GM23338 (cell line): ENCODE data around the gene MAMSTR. TPM values are rescaled to one million over a fixed set of nuclear protein-coding genes. Genes with fewer than 3 reads are reported as not detected.

Source experiments
- ATAC-seq: fragments of 200-7000 bp; cut with Tn5 transposase; 3 replicates; pipeline ENCODE4 v1.9.1; 2020
- DNase-seq: peaks from one replicate; pipeline ENCODE4 v3.0.0-alpha.2; 2015; ENCODE audit warnings: low spot score
- H2AFZ ChIP-seq: fragments of 200-600 bp; sonication (generic); 2 replicates; pipeline ENCODE4 v1.8.0; 2016; ENCODE audit warnings: antibody characterized with exemption, mild to moderate bottlenecking, moderate library complexity
- H3F3A ChIP-seq: fragments of 200-600 bp; sonication (generic); replicated peaks from 2 replicates; pipeline ENCODE4 v1.8.0; 2017; ENCODE audit warnings: antibody characterized with exemption, mixed run types, low read depth
- H3K27ac ChIP-seq: fragments of 200-600 bp; sonication (generic); 2 replicates; pipeline ENCODE4 v1.6.1; 2016; ENCODE audit warnings: low read depth
- H3K27me3 ChIP-seq: fragments of 200-600 bp; sonication (generic); 2 replicates; pipeline ENCODE4 v1.8.0; 2016; ENCODE audit warnings: mild to moderate bottlenecking, mixed run types, moderate library complexity; ENCODE audit not compliant: insufficient read depth
- H3K36me3 ChIP-seq: fragments of 200-600 bp; sonication (generic); 2 replicates; pipeline ENCODE4 v1.8.0; 2016; ENCODE audit warnings: mild to moderate bottlenecking; ENCODE audit not compliant: insufficient read depth
- H3K4me1 ChIP-seq: fragments of 200-600 bp; sonication (generic); 2 replicates; pipeline ENCODE4 v1.8.0; 2016; ENCODE audit warnings: mild to moderate bottlenecking, moderate library complexity; ENCODE audit not compliant: insufficient read depth
- H3K4me2 ChIP-seq: fragments of 200-600 bp; sonication (generic); 2 replicates; pipeline ENCODE4 v1.7.1; 2017; ENCODE audit warnings: mixed run types
- H3K4me3 ChIP-seq: fragments of 200-600 bp; sonication (generic); 2 replicates; pipeline ENCODE4 v1.6.1; 2016; ENCODE audit warnings: mixed run types
- H3K79me2 ChIP-seq: fragments of 200-600 bp; sonication (generic); replicated peaks from 2 replicates; pipeline ENCODE4 v1.8.0; 2017; ENCODE audit warnings: mild to moderate bottlenecking; ENCODE audit not compliant: insufficient read depth
- H3K9me2 ChIP-seq: fragments of 200-600 bp; sonication (generic); 2 replicates; pipeline ENCODE4 v1.8.0; 2017; ENCODE audit not compliant: insufficient read depth
- H4K20me1 ChIP-seq: fragments of 200-600 bp; sonication (generic); replicated peaks from 2 replicates; pipeline ENCODE4 v1.8.0; 2017; ENCODE audit warnings: mild to moderate bottlenecking; ENCODE audit not compliant: insufficient read depth
- H3K27ac Mint-ChIP-seq: 2 replicates; pipeline ENCODE4 v1.8.0; 2020; ENCODE audit warnings: inconsistent platforms, mild to moderate bottlenecking, moderate library complexity, mixed read lengths
- H3K27me3 Mint-ChIP-seq: 3 replicates; pipeline ENCODE4 v1.8.0; 2022; ENCODE audit warnings: low read depth, mild to moderate bottlenecking, moderate library complexity, mixed read lengths, inconsistent platforms; ENCODE audit not compliant: insufficient read depth, poor library complexity
- H3K36me3 Mint-ChIP-seq: 3 replicates; pipeline ENCODE4 v1.8.0; 2021; ENCODE audit warnings: low read depth, mild to moderate bottlenecking, inconsistent platforms, moderate library complexity, mixed read lengths
- H3K4me1 Mint-ChIP-seq: 3 replicates; pipeline ENCODE4 v1.8.0; 2020; ENCODE audit warnings: mild to moderate bottlenecking, inconsistent platforms, mixed read lengths
- H3K4me3 Mint-ChIP-seq: 3 replicates; pipeline ENCODE4 v1.8.0; 2021; ENCODE audit warnings: moderate library complexity, mild to moderate bottlenecking, inconsistent platforms, mixed read lengths
- H3K9me3 Mint-ChIP-seq: 3 replicates; pipeline ENCODE4 v1.8.0; 2020; ENCODE audit warnings: moderate library complexity, mild to moderate bottlenecking, inconsistent platforms, mixed read lengths
- CREB1 ChIP-seq: fragments of 250-450 bp; sonication (Bioruptor Pico); IDR thresholded peaks from 2 replicates; pipeline ENCODE4 v1.5.0; 2020; ENCODE audit warnings: low read depth, mild to moderate bottlenecking, moderate library complexity
- CTCF ChIP-seq, 2 experiments: fragments of 200-600 bp in 1 of 2; sonication (generic) in 1 of 2; conservative IDR thresholded peaks; 2 replicates each; pipeline versions ENCODE4 v1.5.1 to v1.6.1; 2016 to 2017; ENCODE audit warnings: antibody characterized with exemption in 2 of 2, low read depth in 2 of 2, mild to moderate bottlenecking in 2 of 2, moderate library complexity in 1 of 2
- EZH2 ChIP-seq: fragments of 200-600 bp; sonication (generic); IDR thresholded peaks from one replicate; pipeline ENCODE4 v1.8.0; 2017; ENCODE audit warnings: antibody characterized with exemption, mild to moderate bottlenecking, low read depth; ENCODE audit not compliant: unreplicated experiment
- EZH2phosphoT487 ChIP-seq: fragments of 200-600 bp; sonication (generic); IDR thresholded peaks from one replicate; pipeline ENCODE4 v1.8.1; 2018; ENCODE audit warnings: antibody characterized with exemption; ENCODE audit not compliant: unreplicated experiment
- JUNB ChIP-seq: IDR thresholded peaks from one replicate; pipeline ENCODE4 v1.6.1; 2016; ENCODE audit warnings: antibody characterized with exemption; ENCODE audit not compliant: unreplicated experiment
- NANOG ChIP-seq: IDR thresholded peaks from 2 replicates; pipeline ENCODE4 v1.6.1; 2016; ENCODE audit warnings: antibody characterized with exemption, borderline replicate concordance
- POLR2AphosphoS5 ChIP-seq: IDR thresholded peaks from 2 replicates; pipeline ENCODE4 v1.6.1; 2016; ENCODE audit warnings: antibody characterized with exemption, low read depth
- STAT1 ChIP-seq: IDR thresholded peaks from one replicate; pipeline ENCODE4 v1.6.1; 2016; ENCODE audit warnings: antibody characterized with exemption; ENCODE audit not compliant: unreplicated experiment
- ZNF114 ChIP-seq: fragments of 250-450 bp; sonication (Bioruptor Pico); IDR thresholded peaks from 2 replicates; pipeline ENCODE4 v1.5.0; 2020; ENCODE audit warnings: mild to moderate bottlenecking, moderate library complexity
- ZNF331 ChIP-seq: fragments of 250-450 bp; sonication (Bioruptor Pico); IDR thresholded peaks from 2 replicates; pipeline ENCODE4 v1.5.0; 2020; ENCODE audit warnings: low read depth, mild to moderate bottlenecking, moderate library complexity
- polyA plus RNA-seq: library from polyadenylated mRNA; unstranded; fragments of >200 nt; fragmentation: Nextera tagmentation; extraction: Ambion mirVana; gene quantifications from 2 replicates; pipeline ENCODE4 v1.2.1, GENCODE V29; 2016
- total RNA-seq: library from RNA; depleted of rRNA; stranded (reverse); fragments of >200 nt; shearing (Covaris generic); gene quantifications from 2 replicates; pipeline ENCODE4 v1.2.3, GENCODE V29; 2014
- TF ChIP-seq, protein P1 (sequence below): IDR thresholded peaks from 2 replicates; pipeline ENCODE4 v1.6.1; 2016; ENCODE audit warnings: antibody characterized with exemption

MAMSTR gene
- total and polyA plus RNA-seq, 2 experiments from 2014 or later: 1.9 to 2.0 TPM

GRCh38 chr19:48756212-48756611 is 36.7 kb upstream of the MAMSTR start:
- H3K4me2 ChIP-seq: peak overlapping the region; percentile 100; the same call in 1 of the 2 replicates
- H3F3A ChIP-seq: peaks cover 9% of the 10 kb centered on the region; the same call in 1 of the 2 replicates
- peaks cover 2% of the 10 kb centered on the region; the same call in 1 of the 2 replicates for H4K20me1 ChIP-seq
- Mint-ChIP-seq H3K4me3 (no peak overlapping the region; the same call in 2 of the 3 replicates), H3K4me1 (peaks cover 40% of the 10 kb centered on the region), H3K9me3 (no peaks in the 10 kb centered on the region; the same call in 1 of the 3 replicates), H3K36me3 (peaks cover 12% of the 10 kb centered on the region), H3K27me3 (peaks cover 40% of the 10 kb centered on the region), H3K27ac (0 out of 2 replicates have a peak overlapping the region, but pooled peaks have one; percentile 96)
- peaks cover 10% of the 10 kb centered on the region for H3K79me2 ChIP-seq
- no peak overlapping the region for H3K27ac ChIP-seq
- TF ChIP-seq CTCF (conservative IDR thresholded peaks at IDR 0.05; ENCODE audit: low read depth in 2 of 2) (peak in 1 of 2 experiments; percentile 51; a peak in 2 of 4 replicates), ZNF114 (CRISPR knock-in tag) (no peak), NANOG (no peak)
- no peaks in the 10 kb centered on the region for H3K9me2 ChIP-seq
- ATAC-seq: no peak
- peaks cover 42% of the 10 kb centered on the region for H3K4me1 ChIP-seq
- no peak overlapping the region for H2AFZ ChIP-seq
- H3K4me3 ChIP-seq: peak overlapping the region; percentile 20; the same call in 1 of the 2 replicates
- no peaks in the 10 kb centered on the region for H3K27me3 ChIP-seq
- no peak for DNase-seq
- H3K36me3 ChIP-seq: no peaks in the 10 kb centered on the region

DNA sequence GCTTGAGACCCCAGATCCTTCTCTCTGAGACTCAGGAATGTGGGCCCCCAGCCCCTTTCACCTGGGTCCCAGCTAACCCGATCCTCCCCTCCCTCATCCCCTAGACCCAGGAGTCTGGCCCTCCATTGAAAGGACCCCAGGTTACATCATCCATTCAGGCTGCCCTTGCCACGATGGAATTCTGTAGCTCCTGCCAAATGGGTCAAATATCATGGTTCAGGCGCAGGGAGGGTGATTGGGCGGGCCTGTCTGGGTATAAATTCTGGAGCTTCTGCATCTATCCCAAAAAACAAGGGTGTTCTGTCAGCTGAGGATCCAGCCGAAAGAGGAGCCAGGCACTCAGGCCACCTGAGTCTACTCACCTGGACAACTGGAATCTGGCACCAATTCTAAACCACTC is 36.3 kb upstream of the MAMSTR start:
- peak overlapping the region; percentile 20; the same call in 1 of the 2 replicates for H3K4me3 ChIP-seq
- ATAC-seq (no peak), DNase-seq (no peak)
- Mint-ChIP-seq H3K4me3 (peak overlapping the region; percentile 40; the same call in 1 of the 3 replicates), H3K27ac (peak overlapping the region; percentile 96), H3K4me1 (peaks cover 44% of the 10 kb centered on the region), H3K9me3 (no peaks in the 10 kb centered on the region; the same call in 1 of the 3 replicates), H3K27me3 (peaks cover 41% of the 10 kb centered on the region), H3K36me3 (peaks cover 16% of the 10 kb centered on the region)
- peaks cover 15% of the 10 kb centered on the region for H3K79me2 ChIP-seq
- peaks cover 45% of the 10 kb centered on the region for H3K4me1 ChIP-seq
- no peaks in the 10 kb centered on the region for H3K36me3 ChIP-seq
- no peaks in the 10 kb centered on the region for H3K9me2 ChIP-seq
- H4K20me1 ChIP-seq: peaks cover 5% of the 10 kb centered on the region; the same call in 1 of the 2 replicates
- H2AFZ ChIP-seq: no peak overlapping the region
- H3F3A ChIP-seq: peaks cover 9% of the 10 kb centered on the region; the same call in 1 of the 2 replicates
- peak overlapping the region; percentile 32; the same call in 1 of the 2 replicates for H3K27ac ChIP-seq
- no peaks in the 10 kb centered on the region for H3K27me3 ChIP-seq
- peak overlapping the region; percentile 100 for H3K4me2 ChIP-seq
- no peak for TF ChIP-seq CTCF (conservative IDR thresholded peaks at IDR 0.05; ENCODE audit: low read depth in 2 of 2)
- TF ChIP-seq EZH2: no peak
- TF ChIP-seq STAT1: no peak
- no peak for TF ChIP-seq NANOG
- no peak for TF ChIP-seq ZNF114 (CRISPR knock-in tag)
- no peak for TF ChIP-seq ZNF331 (CRISPR knock-in tag)
- no peak for TF ChIP-seq POLR2AphosphoS5
- TF ChIP-seq, protein P1, sequence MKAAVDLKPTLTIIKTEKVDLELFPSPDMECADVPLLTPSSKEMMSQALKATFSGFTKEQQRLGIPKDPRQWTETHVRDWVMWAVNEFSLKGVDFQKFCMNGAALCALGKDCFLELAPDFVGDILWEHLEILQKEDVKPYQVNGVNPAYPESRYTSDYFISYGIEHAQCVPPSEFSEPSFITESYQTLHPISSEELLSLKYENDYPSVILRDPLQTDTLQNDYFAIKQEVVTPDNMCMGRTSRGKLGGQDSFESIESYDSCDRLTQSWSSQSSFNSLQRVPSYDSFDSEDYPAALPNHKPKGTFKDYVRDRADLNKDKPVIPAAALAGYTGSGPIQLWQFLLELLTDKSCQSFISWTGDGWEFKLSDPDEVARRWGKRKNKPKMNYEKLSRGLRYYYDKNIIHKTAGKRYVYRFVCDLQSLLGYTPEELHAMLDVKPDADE: no peak
- no peak for TF ChIP-seq CREB1
- no peak for TF ChIP-seq EZH2phosphoT487
- no peak for TF ChIP-seq JUNB
